GM21423 (cell line): ENCODE measurements around the gene C5orf63.
"Not testable (repeated sequence)": the region's sequence is repeated elsewhere in the genome, so short reads cannot be mapped to it uniquely, and the experiment has no call there.

Source experiments
- ATAC-seq: cut with Tn5 transposase; IDR thresholded peaks from one replicate; pipeline ENCODE4 v1.9.1; 2021; ENCODE audit warnings: mild to moderate bottlenecking, moderate library complexity; ENCODE audit not compliant: unreplicated experiment

Gene C5orf63

GRCh38 chr5:127076315-127077129 lies 3.2 kb upstream of the C5orf63 start:
- ATAC-seq = no peak

- no peak for ATAC-seq
Measured at GRCh38 chr5:127074466-127074865, 1.2 kb upstream of the C5orf63 start.

GRCh38 chr5:127070243-127070642 lies 3.1 kb downstream of the C5orf63 start:
- no peak for ATAC-seq

GRCh38 chr5:127068493-127069214 lies 4.6 kb downstream of the C5orf63 start:
- ATAC-seq = no peak

GRCh38 chr5:127066721-127067120 lies 6.6 kb downstream of the C5orf63 start:
- ATAC-seq = no peak

- ATAC-seq = no peak
Measured at GRCh38 chr5:127064253-127064840, 9.0 kb downstream of the C5orf63 start.

GRCh38 chr5:127063257-127063913 lies 9.9 kb downstream of the C5orf63 start:
- no peak for ATAC-seq

- ATAC-seq = no peak
Measured at GRCh38 chr5:127061956-127062355, 11.3 kb downstream of the C5orf63 start.

- no peak for ATAC-seq
Measured at GRCh38 chr5:127061537-127061936, 11.8 kb downstream of the C5orf63 start.

GRCh38 chr5:127060470-127060985 lies 12.8 kb downstream of the C5orf63 start:
- no peak for ATAC-seq

- ATAC-seq = no peak
Measured at GRCh38 chr5:127056896-127057295, 16.4 kb downstream of the C5orf63 start.

- ATAC-seq = no peak
Measured at GRCh38 chr5:127055880-127056653, 17.2 kb downstream of the C5orf63 start.

- not testable (repeated sequence) for ATAC-seq
Measured at GRCh38 chr5:127053551-127053950, 19.8 kb downstream of the C5orf63 start.

GRCh38 chr5:127053049-127053448 lies 20.3 kb downstream of the C5orf63 start:
- ATAC-seq = no peak

- no peak for ATAC-seq
Measured at GRCh38 chr5:127051591-127051990, 21.7 kb downstream of the C5orf63 start.

- no peak for ATAC-seq
Measured at GRCh38 chr5:127046343-127047072, 26.8 kb downstream of the C5orf63 start.

- ATAC-seq = no peak
Measured at GRCh38 chr5:127042593-127042992, 30.7 kb downstream of the C5orf63 start.

- no peak for ATAC-seq
Measured at GRCh38 chr5:127041571-127041970, 31.7 kb downstream of the C5orf63 start.

- ATAC-seq = no peak
Measured at GRCh38 chr5:127040796-127041520, 32.3 kb downstream of the C5orf63 start.
